K562 (cell line): Measurements from ENCODE around the gene GABRQ. TPM values are rescaled to one million over a fixed set of nuclear protein-coding genes. Genes with fewer than 3 reads are reported as not detected.

Experiments used
- CBX2 ChIP-seq: fragments of 200-600 bp; sonication (generic); IDR thresholded peaks from one replicate; pipeline ENCODE4 v1.6.1; 2012; ENCODE audit warnings: mild to moderate bottlenecking, low read length, inconsistent platforms; ENCODE audit not compliant: insufficient read depth, poor library complexity, severe bottlenecking
- EZH2 ChIP-seq: IDR thresholded peaks from 2 replicates; pipeline ENCODE4 v1.6.1; 2012; ENCODE audit warnings: low read depth, mild to moderate bottlenecking, inconsistent platforms, low read length, borderline replicate concordance
- GABPA ChIP-seq: fragments of 200-800 bp; sonication (Bioruptor generic); conservative IDR thresholded peaks from 2 replicates; pipeline ENCODE4 v1.6.1; 2016; ENCODE audit warnings: low read depth, missing genetic modification characterization, missing compliant biosample characterization
- KAT8 ChIP-seq: fragments of 450-650 bp; IDR thresholded peaks from 2 replicates; pipeline ENCODE4 v1.6.1; 2016; ENCODE audit warnings: low read depth, mild to moderate bottlenecking
- KDM2B ChIP-seq: fragments of 250-450 bp; sonication (Bioruptor Pico); IDR thresholded peaks from 2 replicates; pipeline ENCODE4 v1.8.0; 2021; ENCODE audit warnings: mild to moderate bottlenecking, moderate library complexity
- NCOA2 ChIP-seq, 2 experiments: fragments of 450-650 bp; IDR thresholded peaks; 2 replicates each; pipeline ENCODE4 v1.6.1; 2018; ENCODE audit warnings: mild to moderate bottlenecking in 2 of 2, moderate library complexity in 1 of 2; ENCODE audit not compliant: partially characterized antibody in 2 of 2
- NONO ChIP-seq, 2 experiments: fragments of 200-400 bp in 1 of 2; fragments of 450-650 bp in 1 of 2; formaldehyde crosslinking in 1 of 2; IDR thresholded peaks; 2 replicates each; pipeline ENCODE4 v1.6.1; 2017; ENCODE audit warnings: low read depth in 2 of 2, mild to moderate bottlenecking in 2 of 2, moderate library complexity in 2 of 2, low read length in 1 of 2
- PPARD ChIP-seq: fragments of 250-450 bp; sonication (Bioruptor Pico); IDR thresholded peaks from 2 replicates; pipeline ENCODE4 v1.8.0; 2022; ENCODE audit warnings: inconsistent platforms, mild to moderate bottlenecking, moderate library complexity
- RCOR1 ChIP-seq, 2 experiments: IDR thresholded peaks; 2 replicates each; pipeline ENCODE4 v1.6.1; 2012; ENCODE audit warnings: low read depth in 2 of 2, low read length in 2 of 2, borderline replicate concordance in 1 of 2, improper control_type of control experiment in 1 of 2
- SMARCA5 ChIP-seq: fragments of 450-650 bp; IDR thresholded peaks from 2 replicates; pipeline ENCODE4 v1.6.1; 2016
- ZNF75A ChIP-seq: fragments of 450-650 bp; formaldehyde crosslinking; IDR thresholded peaks from 2 replicates; pipeline ENCODE4 v1.4.0; 2020; ENCODE audit warnings: mild to moderate bottlenecking
- polyA plus RNA-seq, 8 experiments: library from polyadenylated mRNA; depleted of rRNA in 4 of 8; stranded (reverse) in 5 of 8; unstranded in 3 of 8; fragments of >200 nt; fragmentation: Nextera tagmentation in 2 of 8; fragmentation: Illumina TruSeq in 1 of 8; extraction: Ambion mirVana in 2 of 8; extraction: Trizol in 1 of 8; gene quantifications; 2 replicates each; pipeline versions ENCODE4 v1.2.1 to v1.2.3, GENCODE V29; 2011 to 2014; ENCODE audit warnings: inconsistent platforms in 1 of 8, missing spikeins in 1 of 8
- total RNA-seq, 7 experiments: library from RNA; depleted of rRNA in 6 of 7; stranded (reverse); fragments of >200 nt in 6 of 7; fragmentation: Illumina TruSeq in 2 of 7; extraction: Trizol in 2 of 7; gene quantifications; 2 replicates each; pipeline versions ENCODE4 v1.2.1 to v1.2.3, GENCODE V29; 2011 to 2021; ENCODE audit warnings: low replicate concordance in 1 of 7
- TF ChIP-seq, protein P1 (sequence below), 2 experiments: fragments of 450-650 bp in 1 of 2; sonication (generic) in 1 of 2; formaldehyde crosslinking in 1 of 2; IDR thresholded peaks; 2 replicates each; pipeline versions ENCODE4 v1.7.1 to v1.9.0; 2016 to 2022; ENCODE audit warnings: inconsistent platforms in 1 of 2, mild to moderate bottlenecking in 1 of 2, missing genetic modification reagents in 1 of 2
- TF ChIP-seq, protein P2 (sequence below): IDR thresholded peaks from 2 replicates; pipeline ENCODE4 v1.6.1; 2014; ENCODE audit warnings: antibody characterized with exemption
- TF ChIP-seq, protein P3 (sequence below), 2 experiments: fragments of 200-800 bp in 1 of 2; sonication (Bioruptor generic) in 1 of 2; sonication (generic) in 1 of 2; formaldehyde crosslinking in 1 of 2; IDR thresholded peaks in 1 of 2; conservative IDR thresholded peaks in 1 of 2; 2 replicates each; pipeline versions ENCODE4 v1.5.0 to v1.6.1; 2016 to 2020; ENCODE audit warnings: missing compliant biosample characterization in 1 of 2, missing genetic modification characterization in 1 of 2, missing genetic modification reagents in 1 of 2

GABRQ gene
- total and polyA plus RNA-seq, 9 of the 15 experiments (the other 6 are each of a cell fraction or from before 2014, with no cell fraction given) = 0.25 to 3.2 (median 1.8) TPM

DNA sequence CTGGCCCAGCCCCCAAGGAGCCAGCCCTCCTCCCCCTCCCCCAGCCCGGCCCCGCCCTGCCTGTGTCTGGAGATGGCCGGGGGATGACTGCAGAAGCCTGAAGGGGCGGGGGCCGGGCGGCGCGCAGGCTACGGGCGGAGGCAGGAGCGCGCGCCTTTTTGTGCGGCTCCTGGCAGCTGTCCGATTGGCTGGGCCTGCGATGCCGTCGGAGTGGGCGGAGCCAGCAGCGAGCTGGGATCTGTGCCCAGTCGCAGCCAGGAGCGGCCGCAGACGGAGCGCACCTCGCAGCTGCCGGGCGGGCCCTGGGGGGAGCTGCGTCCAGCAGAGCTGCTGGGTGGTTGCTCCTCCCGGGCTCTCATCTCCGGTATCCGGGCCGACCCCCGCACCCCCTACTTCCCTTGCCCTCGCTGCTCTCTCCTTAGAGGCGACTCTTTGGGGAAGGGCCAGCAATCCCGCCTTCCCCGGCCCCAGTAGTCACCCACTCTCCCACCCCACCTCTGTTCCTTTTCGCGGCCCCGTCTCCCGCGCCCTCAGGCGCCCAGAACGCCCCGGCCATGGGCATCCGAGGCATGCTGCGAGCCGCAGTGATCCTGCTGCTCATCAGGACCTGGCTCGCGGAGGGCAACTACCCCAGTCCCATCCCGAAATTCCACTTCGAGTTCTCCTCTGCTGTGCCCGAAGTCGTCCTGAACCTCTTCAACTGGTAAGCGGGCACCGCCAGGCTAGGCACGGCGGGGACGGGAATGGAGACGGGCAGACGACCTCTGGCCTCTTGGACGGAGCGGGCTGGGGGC lies at the start of gene GABRQ (continued):
- TF ChIP-seq PPARD (CRISPR knock-in tag) = no peak
- peak in 1 of 2 experiments; percentile 12; a peak in 1 of 4 replicates for TF ChIP-seq RCOR1 (IDR thresholded peaks at IDR 0.05; ENCODE audit: borderline replicate concordance in 1 of 2, low read depth in 2 of 2, low read length in 2 of 2)
- no peak for TF ChIP-seq CBX2
- TF ChIP-seq, protein P1, sequence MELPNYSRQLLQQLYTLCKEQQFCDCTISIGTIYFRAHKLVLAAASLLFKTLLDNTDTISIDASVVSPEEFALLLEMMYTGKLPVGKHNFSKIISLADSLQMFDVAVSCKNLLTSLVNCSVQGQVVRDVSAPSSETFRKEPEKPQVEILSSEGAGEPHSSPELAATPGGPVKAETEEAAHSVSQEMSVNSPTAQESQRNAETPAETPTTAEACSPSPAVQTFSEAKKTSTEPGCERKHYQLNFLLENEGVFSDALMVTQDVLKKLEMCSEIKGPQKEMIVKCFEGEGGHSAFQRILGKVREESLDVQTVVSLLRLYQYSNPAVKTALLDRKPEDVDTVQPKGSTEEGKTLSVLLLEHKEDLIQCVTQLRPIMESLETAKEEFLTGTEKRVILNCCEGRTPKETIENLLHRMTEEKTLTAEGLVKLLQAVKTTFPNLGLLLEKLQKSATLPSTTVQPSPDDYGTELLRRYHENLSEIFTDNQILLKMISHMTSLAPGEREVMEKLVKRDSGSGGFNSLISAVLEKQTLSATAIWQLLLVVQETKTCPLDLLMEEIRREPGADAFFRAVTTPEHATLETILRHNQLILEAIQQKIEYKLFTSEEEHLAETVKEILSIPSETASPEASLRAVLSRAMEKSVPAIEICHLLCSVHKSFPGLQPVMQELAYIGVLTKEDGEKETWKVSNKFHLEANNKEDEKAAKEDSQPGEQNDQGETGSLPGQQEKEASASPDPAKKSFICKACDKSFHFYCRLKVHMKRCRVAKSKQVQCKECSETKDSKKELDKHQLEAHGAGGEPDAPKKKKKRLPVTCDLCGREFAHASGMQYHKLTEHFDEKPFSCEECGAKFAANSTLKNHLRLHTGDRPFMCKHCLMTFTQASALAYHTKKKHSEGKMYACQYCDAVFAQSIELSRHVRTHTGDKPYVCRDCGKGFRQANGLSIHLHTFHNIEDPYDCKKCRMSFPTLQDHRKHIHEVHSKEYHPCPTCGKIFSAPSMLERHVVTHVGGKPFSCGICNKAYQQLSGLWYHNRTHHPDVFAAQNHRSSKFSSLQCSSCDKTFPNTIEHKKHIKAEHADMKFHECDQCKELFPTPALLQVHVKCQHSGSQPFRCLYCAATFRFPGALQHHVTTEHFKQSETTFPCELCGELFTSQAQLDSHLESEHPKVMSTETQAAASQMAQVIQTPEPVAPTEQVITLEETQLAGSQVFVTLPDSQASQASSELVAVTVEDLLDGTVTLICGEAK (IDR thresholded peaks at IDR 0.05) = no peak
- TF ChIP-seq, protein P1 (CRISPR knock-in tag; IDR thresholded peaks at IDR 0.05) = no peak
- TF ChIP-seq NCOA2 (IDR thresholded peaks at IDR 0.05; ENCODE audit: partially characterized antibody in 2 of 2) = no peak
- TF ChIP-seq, protein P2, sequence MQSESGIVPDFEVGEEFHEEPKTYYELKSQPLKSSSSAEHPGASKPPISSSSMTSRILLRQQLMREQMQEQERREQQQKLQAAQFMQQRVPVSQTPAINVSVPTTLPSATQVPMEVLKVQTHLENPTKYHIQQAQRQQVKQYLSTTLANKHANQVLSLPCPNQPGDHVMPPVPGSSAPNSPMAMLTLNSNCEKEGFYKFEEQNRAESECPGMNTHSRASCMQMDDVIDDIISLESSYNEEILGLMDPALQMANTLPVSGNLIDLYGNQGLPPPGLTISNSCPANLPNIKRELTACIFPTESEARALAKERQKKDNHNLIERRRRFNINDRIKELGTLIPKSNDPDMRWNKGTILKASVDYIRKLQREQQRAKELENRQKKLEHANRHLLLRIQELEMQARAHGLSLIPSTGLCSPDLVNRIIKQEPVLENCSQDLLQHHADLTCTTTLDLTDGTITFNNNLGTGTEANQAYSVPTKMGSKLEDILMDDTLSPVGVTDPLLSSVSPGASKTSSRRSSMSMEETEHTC = no peak
- no peak for TF ChIP-seq NONO (IDR thresholded peaks at IDR 0.05; ENCODE audit: low read depth in 2 of 2, low read length in 1 of 2)
- TF ChIP-seq KDM2B (CRISPR knock-in tag) = no peak
- TF ChIP-seq EZH2 = no peak
- no peak for TF ChIP-seq ZNF75A (CRISPR knock-in tag)
- no peak for TF ChIP-seq GABPA
- TF ChIP-seq KAT8 = no peak
- TF ChIP-seq SMARCA5 = no peak
- TF ChIP-seq, protein P3, sequence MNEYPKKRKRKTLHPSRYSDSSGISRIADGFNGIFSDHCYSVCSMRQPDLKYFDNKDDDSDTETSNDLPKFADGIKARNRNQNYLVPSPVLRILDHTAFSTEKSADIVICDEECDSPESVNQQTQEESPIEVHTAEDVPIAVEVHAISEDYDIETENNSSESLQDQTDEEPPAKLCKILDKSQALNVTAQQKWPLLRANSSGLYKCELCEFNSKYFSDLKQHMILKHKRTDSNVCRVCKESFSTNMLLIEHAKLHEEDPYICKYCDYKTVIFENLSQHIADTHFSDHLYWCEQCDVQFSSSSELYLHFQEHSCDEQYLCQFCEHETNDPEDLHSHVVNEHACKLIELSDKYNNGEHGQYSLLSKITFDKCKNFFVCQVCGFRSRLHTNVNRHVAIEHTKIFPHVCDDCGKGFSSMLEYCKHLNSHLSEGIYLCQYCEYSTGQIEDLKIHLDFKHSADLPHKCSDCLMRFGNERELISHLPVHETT (CRISPR knock-in tag; conservative IDR thresholded peaks at IDR 0.05 in 1 of 2, IDR thresholded peaks at IDR 0.05 in 1 of 2) = no peak
